HG02970 (cell line): Measurements from ENCODE around the gene PARP11.
"Not testable (repeated sequence)": the region's sequence is repeated elsewhere in the genome, so short reads cannot be mapped to it uniquely, and the experiment has no call there.

Experiments
- ATAC-seq: cut with Tn5 transposase; IDR thresholded peaks from one replicate; pipeline ENCODE4 v1.9.1; 2021; ENCODE audit warnings: mild to moderate bottlenecking, moderate library complexity, moderate number of reproducible peaks; ENCODE audit not compliant: unreplicated experiment, low FRiP score

The PARP11 gene

DNA sequence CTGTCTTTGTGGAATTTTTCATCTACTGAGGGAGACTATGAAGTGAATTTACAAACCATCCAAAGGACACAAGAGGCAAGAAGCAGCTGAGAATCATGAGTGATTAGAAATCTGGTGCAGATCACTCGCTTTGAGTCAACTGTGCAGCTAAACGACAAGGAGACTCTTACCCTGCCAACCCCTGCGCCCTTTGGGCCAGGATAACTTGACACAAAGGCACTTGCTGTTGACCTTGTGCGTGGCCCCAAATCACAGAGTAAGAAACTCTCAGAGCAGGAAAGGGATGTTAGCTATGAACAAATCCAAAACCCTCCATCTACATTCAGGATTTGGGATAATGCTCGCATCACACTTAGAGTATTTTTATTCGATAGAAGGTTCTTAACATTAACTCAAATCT is 11.5 kb upstream of the PARP11 start:
- ATAC-seq, result no peak

DNA sequence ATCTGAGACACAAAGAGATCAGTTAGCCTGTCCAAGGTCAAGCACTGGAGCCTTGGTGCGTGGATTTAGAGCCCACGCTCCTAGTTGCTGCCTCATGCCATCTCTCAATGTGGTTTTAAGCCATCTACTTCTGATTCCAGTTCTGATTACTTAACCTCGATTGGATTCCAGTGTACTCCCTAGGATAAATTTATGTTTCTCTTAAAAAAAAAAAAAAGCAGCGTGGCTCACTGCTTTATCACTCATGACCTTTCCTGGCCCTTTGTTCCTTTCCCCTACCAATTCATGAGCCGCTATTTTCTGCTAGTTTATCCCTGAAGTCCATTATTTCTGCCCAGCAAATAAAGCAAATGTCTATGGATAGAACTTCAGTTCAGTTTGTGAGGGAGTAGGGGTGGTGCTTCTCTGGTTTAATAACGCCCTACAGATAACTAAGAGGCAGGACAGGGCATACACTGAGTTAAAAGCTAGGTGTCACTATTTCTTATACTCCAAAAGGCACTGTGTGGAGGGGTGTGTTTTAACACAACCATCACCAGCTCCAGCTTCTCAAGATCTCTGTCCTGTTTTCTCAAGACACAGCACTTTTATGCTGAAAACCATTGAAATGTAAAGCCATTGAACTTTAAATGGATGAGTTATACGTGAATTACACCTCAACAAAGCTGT is 9.8 kb upstream of the PARP11 start:
- no peak for ATAC-seq

DNA sequence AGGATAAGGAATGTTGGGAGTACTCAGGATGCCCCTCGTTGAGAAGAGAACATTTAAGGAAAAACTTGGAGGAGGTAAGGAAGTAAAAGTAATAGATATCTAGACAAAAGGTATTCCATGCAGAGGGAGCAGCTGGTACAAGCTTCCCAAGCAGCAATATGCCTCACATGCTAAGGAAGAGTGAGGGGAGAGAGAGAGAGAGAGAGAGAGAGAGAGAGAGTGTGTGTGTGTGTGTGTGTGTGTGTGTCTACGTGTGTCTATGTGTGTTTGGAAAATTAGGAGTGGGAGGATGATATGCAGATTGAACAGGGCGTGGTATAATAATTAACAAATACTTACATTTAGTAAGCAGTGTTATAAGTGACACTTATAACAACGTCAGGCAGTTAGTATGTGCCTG is 9.2 kb upstream of the PARP11 start:
- ATAC-seq, result no peak

DNA sequence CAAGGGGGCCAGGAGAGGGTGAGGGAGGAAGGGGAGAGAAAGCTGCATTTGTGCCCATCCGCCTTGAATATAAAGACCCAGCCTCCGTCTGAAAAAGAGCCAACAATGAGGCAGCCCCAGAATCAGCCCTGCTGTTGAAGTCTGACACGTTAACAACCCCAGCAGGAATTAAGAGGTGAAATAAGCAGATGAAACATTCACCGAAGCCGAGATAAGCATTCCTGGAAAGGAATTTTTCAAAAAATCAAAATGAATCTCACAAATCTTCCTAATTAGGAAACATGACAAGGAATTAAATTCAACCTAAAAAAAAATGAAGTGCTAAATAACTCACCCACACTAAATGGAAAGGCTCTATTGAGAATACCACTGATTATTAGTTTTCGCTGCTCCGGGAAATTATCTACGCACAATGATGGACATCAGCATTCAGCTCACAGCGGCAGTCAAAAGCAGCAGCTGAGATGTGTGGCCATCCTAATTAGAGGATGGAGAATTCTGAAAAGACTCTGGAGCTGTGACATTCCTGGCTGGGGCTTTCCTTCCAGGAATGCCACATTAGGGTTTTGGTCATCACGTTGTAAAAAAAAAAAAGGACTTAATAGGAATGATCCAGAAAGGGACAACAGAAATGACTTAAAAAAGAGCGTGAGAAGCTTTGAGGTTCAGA is 8.2 kb upstream of the PARP11 start:
- ATAC-seq, result no peak

DNA sequence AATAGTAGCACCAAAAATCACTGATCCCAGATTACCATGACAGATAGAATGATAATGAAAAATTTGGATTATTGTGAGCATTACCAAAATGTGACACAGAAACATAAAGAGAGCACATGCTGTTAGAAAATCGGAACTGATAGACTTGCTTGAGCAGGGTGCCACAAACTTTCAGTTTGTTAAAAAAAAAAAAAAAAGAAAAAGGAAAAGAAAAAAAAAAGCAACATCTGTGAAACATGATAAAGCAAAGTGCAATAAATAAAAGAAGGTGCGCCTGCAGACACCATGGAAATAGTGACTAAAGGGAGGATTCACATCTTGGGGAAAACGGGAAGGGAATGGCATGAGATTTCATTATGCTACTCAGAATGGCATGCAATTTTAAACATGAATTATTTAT is 6.6 kb upstream of the PARP11 start:
- ATAC-seq, result no peak

DNA sequence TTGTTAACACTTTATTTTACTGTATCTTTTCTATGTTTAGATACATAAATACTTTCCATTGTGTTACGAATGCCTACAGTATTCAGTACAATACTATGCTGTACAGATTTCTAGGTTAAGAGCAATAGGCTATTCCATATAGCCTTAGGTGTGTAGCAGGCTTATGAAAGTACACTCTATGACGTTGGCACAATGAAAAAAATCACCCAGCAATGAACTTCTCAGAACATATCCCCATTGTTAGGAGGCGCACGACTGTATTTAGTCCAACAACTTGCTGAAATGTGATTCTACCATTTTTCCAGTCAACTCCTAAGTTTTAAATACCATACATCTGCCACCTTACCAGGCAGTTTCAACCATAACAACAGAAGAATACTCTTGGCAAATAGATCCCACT is 1.8 kb downstream of the PARP11 start:
- ATAC-seq, result no peak

DNA sequence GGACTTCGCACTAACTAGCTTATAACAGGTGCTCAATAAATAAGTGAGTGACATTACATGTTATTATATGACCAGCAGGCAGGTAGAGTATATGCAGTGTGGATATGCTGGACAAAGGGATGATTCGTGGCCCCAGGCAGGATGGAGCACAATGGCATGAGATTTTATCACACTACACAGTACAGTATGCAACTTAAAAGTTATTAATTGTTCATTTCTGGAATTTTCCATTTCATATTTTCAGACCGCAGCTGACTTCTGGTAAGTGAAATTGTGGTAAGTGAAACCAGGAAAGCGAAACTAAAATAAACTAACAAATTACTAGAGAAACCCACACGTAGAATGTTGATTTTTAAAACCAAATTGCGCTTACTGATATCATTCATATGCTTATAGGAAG is 3.3 kb downstream of the PARP11 start:
- no peak for ATAC-seq

DNA sequence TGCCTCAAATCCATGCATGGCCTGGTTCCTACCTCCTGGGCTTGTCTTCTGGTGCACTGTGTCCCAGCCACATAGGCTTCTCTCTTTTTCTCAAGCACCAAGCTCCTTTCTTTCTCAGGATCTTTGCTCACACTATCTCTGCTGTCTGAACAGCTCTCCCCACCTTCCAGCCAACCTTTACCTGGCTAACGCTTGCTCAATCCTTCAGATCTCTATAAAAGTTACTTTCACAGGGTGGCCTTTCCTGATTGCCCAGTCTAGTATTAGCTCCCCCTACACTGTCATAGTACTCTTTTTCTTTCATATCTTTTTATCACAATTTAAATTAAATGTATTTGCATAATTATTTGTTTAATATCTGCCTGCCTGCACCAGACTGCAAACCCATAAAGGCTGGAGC is 3.8 kb downstream of the PARP11 start:
- no peak for ATAC-seq

DNA sequence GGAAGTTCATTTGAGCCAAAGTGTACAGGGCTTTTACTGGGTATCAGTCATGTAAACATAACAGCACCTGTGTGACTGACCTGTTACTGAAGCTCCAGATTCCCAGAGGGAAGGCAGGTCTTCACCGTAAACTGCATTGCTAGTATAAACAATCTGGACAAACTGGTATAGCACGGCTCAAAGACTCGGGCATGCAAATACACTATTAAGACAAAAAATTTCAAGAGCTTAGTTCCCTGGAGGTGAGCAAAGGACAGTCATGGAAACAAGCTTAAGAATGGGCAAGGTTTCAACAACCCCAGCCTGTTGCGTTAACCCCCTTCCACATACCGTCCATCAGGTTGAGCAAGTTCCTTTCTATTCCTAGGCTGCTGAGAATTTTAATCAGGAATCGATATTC is 9.4 kb downstream of the PARP11 start:
- ATAC-seq, result no peak

DNA sequence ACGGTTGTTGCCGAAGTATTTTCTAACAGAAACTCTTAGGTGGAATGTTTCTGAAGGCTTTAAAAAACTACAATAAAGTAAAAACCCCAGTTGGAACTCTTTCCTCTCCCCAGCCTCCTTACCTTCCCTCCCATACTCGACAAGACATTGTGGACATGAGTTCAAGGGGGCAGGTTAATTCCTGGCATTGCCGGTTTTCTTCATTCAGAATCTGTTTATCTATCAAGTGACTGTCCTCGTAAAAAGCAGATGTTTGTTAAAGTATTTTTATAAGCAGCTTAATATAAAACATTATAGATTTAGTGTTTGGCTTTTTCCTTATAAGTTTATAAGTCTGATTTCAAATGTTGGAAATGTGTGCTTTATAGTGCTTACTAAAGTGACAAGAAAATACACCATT is 30.7 kb downstream of the PARP11 start:
- ATAC-seq, result no peak

DNA sequence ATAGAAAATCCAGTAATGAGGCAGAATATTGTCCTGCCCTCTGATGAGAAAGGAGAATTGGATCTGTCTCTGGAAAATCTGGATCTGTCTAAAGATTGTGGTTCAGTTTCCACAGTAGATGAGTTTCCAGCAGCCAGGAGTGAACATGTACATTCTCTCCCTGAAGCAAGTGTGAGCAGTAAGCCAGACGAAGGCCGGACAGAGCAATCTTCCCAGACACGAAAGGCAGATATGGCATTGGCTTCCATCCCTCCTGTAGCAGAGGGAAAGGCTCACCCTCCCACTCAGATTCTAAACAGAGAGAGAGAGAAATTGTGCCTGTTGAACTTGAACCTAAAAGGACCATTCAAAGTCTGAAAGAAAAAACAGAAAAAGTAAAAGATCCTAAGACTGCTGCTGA is 31.4 kb downstream of the PARP11 start:
- ATAC-seq, result no peak

DNA sequence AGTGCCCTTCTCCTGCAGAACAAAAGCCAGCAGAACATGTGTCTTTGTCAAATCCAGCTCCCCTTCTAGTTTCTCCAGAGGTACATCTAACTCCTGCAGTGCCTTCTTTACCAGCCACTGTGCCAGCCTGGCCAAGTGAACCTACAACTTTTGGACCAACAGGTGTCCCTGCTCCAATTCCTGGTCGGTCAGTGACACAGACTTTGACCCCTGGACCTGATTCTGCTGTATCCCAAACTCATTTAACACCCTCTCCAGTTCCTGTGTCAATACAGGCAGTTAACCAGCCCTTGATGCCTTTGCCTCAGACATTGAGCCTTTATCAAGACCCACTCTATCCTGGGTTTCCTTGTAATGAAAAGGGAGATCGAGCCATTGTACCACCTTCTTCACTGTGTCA is 32.4 kb downstream of the PARP11 start:
- not testable (repeated sequence) for ATAC-seq

DNA sequence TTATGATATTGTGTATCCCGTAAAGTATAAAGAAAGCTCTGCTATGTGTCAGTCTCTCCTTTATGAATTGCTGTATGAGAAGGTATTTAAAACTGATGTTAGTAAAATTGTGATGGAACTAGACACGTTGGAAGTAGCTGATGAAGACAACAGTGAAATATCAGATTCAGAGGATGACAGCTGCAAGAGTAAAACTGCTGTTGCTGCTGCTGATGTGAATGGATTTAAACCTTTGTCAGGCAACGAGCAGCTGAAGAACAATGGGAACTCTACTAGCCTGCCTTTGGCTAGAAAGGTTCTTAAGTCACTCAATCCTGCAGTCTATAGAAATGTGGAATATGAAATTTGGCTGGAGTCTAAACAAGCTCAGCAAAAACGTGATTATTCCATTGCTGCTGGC is 33.5 kb downstream of the PARP11 start:
- not testable (repeated sequence) for ATAC-seq

DNA sequence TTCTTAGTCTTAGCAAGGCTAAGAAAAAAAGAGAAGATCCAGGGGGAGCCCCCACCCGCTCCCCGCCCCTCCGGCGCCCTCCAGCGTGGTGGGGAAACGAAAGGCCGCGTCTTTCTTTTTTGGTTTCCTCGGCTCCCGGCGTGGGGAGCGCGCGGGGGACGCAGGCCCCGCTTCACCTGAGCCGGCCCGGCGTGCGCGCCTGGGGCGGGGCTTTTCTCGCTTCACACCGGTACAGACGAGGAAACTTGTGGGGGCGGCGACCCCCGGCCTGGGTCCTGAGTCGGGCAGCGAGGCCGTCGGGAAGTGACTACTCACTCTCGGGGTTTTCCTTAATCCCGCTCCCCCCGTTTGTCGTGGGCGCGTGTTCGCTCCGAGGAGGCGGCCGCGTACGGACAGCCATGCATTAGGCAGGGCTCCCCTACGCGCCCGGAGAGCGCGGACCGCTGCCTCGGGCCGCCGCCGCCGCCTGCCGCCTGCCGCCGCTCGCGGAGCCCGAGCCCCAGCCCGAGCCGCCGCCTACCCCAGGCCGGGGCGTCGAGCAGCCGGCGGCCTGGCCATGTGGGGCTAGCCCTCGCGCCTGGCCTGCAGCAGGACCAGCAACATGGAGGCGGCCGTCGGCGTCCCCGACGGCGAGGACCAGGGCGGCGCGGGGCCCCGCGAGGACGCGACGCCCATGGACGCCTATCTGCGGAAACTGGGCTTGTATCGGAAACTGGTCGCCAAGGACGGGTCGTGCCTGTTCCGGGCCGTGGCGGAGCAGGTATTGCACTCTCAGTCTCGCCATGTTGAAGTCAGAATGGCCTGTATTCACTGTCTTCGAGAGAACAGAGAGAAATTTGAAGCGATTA is 34.3 kb downstream of the PARP11 start:
- ATAC-seq, result not testable (repeated sequence)

DNA sequence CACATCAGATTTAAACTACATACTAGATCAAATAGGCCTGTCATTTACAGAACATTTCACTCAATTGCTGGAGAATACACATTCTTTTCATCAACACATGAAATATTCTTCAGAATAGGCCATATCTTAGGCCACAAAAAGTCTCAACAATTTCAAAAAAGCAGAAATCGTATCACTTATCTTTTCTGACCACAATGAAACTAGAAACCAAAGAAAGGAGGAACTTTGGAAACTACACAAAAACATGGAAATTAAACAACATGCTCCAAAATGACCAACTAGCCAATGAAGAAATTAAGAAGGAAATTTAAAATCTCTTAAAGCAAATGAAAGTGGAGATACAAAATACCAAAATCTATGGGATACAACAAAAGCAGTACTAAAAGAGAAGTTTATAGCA is 35.1 kb downstream of the PARP11 start:
- no peak for ATAC-seq

DNA sequence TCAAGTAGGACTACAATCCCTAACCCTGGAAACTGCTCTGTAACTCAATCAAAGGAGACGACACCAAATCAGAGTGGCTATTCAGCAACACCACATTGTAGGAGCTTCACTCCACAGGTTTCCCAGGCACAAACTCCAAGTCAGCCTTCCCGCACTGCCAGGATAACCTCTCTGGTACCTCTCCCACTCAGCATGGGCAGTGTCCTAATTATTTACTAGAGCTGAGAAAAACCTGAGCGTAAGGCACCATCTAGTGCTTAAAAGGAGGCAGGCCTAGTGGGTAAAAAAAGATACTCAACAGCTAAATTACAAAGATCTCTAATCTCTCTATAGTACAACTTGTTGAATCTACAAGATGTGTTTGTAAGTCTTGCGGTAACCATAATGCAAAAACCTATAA is 36.1 kb downstream of the PARP11 start:
- ATAC-seq, result no peak

DNA sequence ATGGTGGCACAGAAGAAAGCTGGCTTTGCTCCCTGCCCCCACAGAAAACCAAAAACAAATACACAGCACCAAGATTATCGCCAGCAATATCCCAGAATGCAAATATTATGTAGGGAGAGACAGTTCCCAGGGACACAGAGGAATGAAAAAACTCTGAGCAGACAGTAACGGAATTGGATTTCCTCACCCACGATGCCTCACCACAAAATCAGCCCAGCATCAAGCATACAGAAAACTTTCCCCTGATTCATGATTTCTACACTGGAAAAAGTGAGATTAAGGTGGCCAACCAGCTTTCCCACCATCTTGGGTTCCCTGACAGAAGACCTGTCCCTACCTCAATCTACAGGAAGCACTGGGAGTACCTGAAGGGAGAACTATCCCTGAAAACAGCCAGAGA is 36.6 kb downstream of the PARP11 start:
- no peak for ATAC-seq

DNA sequence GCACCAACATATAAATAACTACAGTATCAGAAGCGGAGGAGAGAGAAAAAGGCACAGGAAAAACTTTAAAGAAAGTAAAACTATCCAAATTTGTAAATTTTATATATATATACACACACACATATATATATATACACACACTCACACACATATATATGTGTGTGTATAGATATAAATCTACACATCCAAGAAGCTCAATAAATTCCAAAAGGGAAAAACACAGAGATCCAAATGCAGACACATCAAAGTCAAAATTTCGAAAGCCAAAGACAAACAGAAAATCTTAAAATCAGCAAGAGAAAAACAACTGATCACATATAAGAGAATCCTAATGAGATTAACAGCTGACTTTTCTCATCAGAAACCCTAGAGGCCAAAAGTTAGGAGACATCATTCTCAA is 37.3 kb downstream of the PARP11 start:
- ATAC-seq, result no peak

DNA sequence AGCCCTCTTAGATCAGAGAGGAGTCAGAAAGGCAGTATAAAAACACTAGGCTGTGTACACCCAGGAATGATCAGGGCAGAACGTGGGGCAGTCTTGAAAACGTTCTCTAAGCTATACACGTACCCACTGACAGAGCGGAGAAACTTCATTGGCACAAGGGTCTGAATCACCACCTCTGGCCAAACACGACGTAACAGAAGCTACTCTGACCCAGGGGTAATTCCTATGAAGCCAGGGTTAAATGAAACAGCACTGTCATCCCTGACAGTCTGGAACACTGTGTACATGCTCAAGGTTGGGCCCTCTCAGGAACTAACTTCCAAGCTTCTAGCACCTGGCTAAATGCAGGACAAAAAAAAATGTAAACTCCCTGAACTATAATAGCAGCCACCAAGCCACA is 38.4 kb downstream of the PARP11 start:
- no peak for ATAC-seq

DNA sequence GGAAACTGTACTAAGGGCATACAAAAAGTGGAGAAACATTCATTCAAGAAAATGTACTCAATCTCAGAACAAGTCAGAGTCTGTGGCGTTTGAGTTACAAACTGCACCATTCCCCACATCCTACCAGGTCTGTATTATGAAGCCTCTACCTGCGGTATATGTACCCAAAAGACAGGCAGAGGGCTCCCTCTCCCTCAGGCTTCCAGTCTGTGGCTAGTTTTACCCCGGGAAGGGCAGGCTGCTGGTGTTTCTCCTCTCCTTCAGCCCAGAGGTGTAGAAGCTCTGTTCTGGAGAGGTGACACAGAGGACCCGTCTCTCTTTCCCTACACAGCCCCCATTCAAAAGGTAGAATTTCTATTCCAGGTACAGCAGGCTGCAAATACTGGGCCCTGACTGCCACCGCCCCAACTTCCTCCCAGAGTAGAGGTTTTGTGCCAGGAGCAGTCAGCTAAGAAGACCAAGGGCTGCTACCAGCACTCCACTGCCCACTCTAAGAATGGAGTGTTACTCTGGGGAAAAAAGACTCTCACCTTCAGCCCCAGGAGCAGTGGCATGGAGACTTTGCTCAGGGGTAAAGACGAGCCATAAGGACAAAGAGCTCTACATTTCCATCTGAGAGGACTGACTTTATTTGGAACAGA is 39.4 kb downstream of the PARP11 start:
- ATAC-seq, result no peak

DNA sequence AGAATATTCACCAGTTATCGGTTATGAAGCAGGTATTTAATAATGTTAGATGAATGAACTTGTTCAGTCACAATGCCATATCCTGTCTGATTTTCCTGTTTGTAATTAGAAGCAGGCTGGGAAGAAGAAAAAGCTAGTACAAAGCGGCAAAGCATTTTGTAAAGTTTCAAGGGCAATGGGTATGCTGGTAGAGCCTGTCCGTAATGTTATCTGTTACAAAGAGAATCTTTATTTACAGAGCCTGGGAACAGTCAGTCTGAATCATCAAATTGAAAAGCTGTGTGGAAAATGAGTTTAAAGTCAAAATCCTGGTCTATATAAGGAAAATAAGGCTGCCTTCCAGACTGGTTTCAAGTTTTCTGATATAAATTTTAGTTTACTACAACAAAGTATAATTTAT is 40.5 kb downstream of the PARP11 start:
- ATAC-seq, result no peak
